SK-N-SH treated with all-trans-retinoic acid at 6 μM for 48 hours (cell line): ENCODE results near the gene RASSF10.
A peak's percentile ranks its signal among the peaks of the same experiment; 100 is the strongest.

Source experiments
- ATAC-seq: fragments of 200-7000 bp; cut with Tn5 transposase; 3 replicates; pipeline ENCODE4 v1.9.1; 2020; ENCODE audit warnings: mild to moderate bottlenecking, moderate library complexity
- ARNTL ChIP-seq: fragments of 450-650 bp; formaldehyde crosslinking; IDR thresholded peaks from 2 replicates; pipeline ENCODE4 v1.5.0; 2020; ENCODE audit warnings: low read depth, mild to moderate bottlenecking, moderate library complexity, borderline replicate concordance
- BACH2 ChIP-seq: fragments of 250-450 bp; sonication (Bioruptor Pico); IDR thresholded peaks from 2 replicates; pipeline ENCODE4 v1.9.0; 2021; ENCODE audit warnings: mild to moderate bottlenecking, borderline replicate concordance
- CSDC2 ChIP-seq: fragments of 250-450 bp; sonication (Bioruptor Pico); IDR thresholded peaks from 2 replicates; pipeline ENCODE4 v1.5.0; 2020; ENCODE audit warnings: mild to moderate bottlenecking, moderate library complexity
- ESRRG ChIP-seq: fragments of 250-450 bp; sonication (Bioruptor Pico); IDR thresholded peaks from 2 replicates; pipeline ENCODE4 v1.6.1; 2021; ENCODE audit warnings: mild to moderate bottlenecking
- ISL1 ChIP-seq: fragments of 250-450 bp; sonication (Bioruptor Pico); IDR thresholded peaks from 2 replicates; pipeline ENCODE4 v2.1.2; 2022; ENCODE audit warnings: mild to moderate bottlenecking, moderate library complexity
- OSR1 ChIP-seq: fragments of 250-450 bp; sonication (Bioruptor Pico); IDR thresholded peaks from 2 replicates; pipeline ENCODE4 v1.8.0; 2022; ENCODE audit warnings: moderate library complexity, mild to moderate bottlenecking, inconsistent platforms
- PATZ1 ChIP-seq: fragments of 250-450 bp; sonication (Bioruptor Pico); IDR thresholded peaks from 2 replicates; pipeline ENCODE4 v1.8.0; 2020; ENCODE audit warnings: mild to moderate bottlenecking, moderate library complexity, borderline replicate concordance
- POU6F1 ChIP-seq: fragments of 250-450 bp; sonication (Bioruptor Pico); IDR thresholded peaks from 2 replicates; pipeline ENCODE4 v1.8.0; 2021; ENCODE audit warnings: low read depth, mild to moderate bottlenecking, moderate library complexity, borderline replicate concordance
- PPARA ChIP-seq: fragments of 250-450 bp; sonication (Bioruptor Pico); IDR thresholded peaks from 2 replicates; pipeline ENCODE4 v1.5.0; 2020; ENCODE audit warnings: mild to moderate bottlenecking, borderline replicate concordance
- RARB ChIP-seq: fragments of 250-450 bp; sonication (Bioruptor Pico); IDR thresholded peaks from 2 replicates; pipeline ENCODE4 v1.8.0; 2021; ENCODE audit warnings: mild to moderate bottlenecking, moderate library complexity
- SNAI2 ChIP-seq: fragments of 250-450 bp; sonication (Bioruptor Pico); IDR thresholded peaks from 2 replicates; pipeline ENCODE4 v1.5.0; 2020; ENCODE audit warnings: mild to moderate bottlenecking, moderate library complexity
- TCF4 ChIP-seq: fragments of 250-450 bp; sonication (Bioruptor Pico); IDR thresholded peaks from 2 replicates; pipeline ENCODE4 v1.8.0; 2021; ENCODE audit warnings: mild to moderate bottlenecking, moderate library complexity, borderline replicate concordance
- TOX ChIP-seq: fragments of 250-450 bp; sonication (Bioruptor Pico); IDR thresholded peaks from 2 replicates; pipeline ENCODE4 v1.8.0; 2021; ENCODE audit warnings: mild to moderate bottlenecking, moderate library complexity, borderline replicate concordance
- ZC3H10 ChIP-seq: fragments of 250-450 bp; sonication (Bioruptor Pico); IDR thresholded peaks from 2 replicates; pipeline ENCODE4 v1.5.1; 2021; ENCODE audit warnings: mild to moderate bottlenecking, moderate library complexity
- ZFP30 ChIP-seq: fragments of 450-650 bp; formaldehyde crosslinking; IDR thresholded peaks from 2 replicates; pipeline ENCODE4 v1.5.0; 2022; ENCODE audit warnings: mild to moderate bottlenecking, moderate library complexity
- ZNF565 ChIP-seq: fragments of 450-650 bp; formaldehyde crosslinking; conservative IDR thresholded peaks from 2 replicates; pipeline ENCODE4 v1.5.0; 2020; ENCODE audit warnings: low read depth, mild to moderate bottlenecking, moderate library complexity
- ZNF70 ChIP-seq: fragments of 450-650 bp; formaldehyde crosslinking; IDR thresholded peaks from 2 replicates; pipeline ENCODE4 v1.5.0; 2020; ENCODE audit warnings: mild to moderate bottlenecking, moderate library complexity
- ZNF8 ChIP-seq: fragments of 450-650 bp; formaldehyde crosslinking; IDR thresholded peaks from 2 replicates; pipeline ENCODE4 v1.5.0; 2020; ENCODE audit warnings: mild to moderate bottlenecking, moderate library complexity
- TF ChIP-seq, protein P1 (sequence below): fragments of 250-450 bp; sonication (Bioruptor Pico); IDR thresholded peaks from 2 replicates; pipeline ENCODE4 v1.5.0; 2020; ENCODE audit warnings: mild to moderate bottlenecking, moderate library complexity
- TF ChIP-seq, protein P2 (sequence below): fragments of 250-450 bp; sonication (Bioruptor Pico); IDR thresholded peaks from 2 replicates; pipeline ENCODE4 v1.5.1; 2020; ENCODE audit warnings: low read depth, mild to moderate bottlenecking, moderate library complexity

Gene RASSF10

GRCh38 chr11:12963051-12963450, 46.1 kb upstream of the RASSF10 start:
- ATAC-seq: no peak
- no peak for TF ChIP-seq CSDC2 (CRISPR knock-in tag)
- TF ChIP-seq ARNTL (CRISPR knock-in tag): no peak
- no peak for TF ChIP-seq ESRRG (CRISPR knock-in tag)
- no peak for TF ChIP-seq TOX (CRISPR knock-in tag)
- TF ChIP-seq ZNF70 (CRISPR knock-in tag): no peak
- no peak for TF ChIP-seq TCF4 (CRISPR knock-in tag)
- no peak for TF ChIP-seq POU6F1 (CRISPR knock-in tag)
- TF ChIP-seq RARB: no peak
- TF ChIP-seq ZFP30 (CRISPR knock-in tag): no peak
- TF ChIP-seq ISL1 (CRISPR knock-in tag): no peak
- TF ChIP-seq ZNF565 (CRISPR knock-in tag): no peak

GRCh38 chr11:12963792-12964536, 45.2 kb upstream of the RASSF10 start:
- ATAC-seq: peak; percentile 98
- TF ChIP-seq SNAI2 (CRISPR knock-in tag) (no peak), RARB (no peak), ISL1 (CRISPR knock-in tag) (no peak), ESRRG (CRISPR knock-in tag) (no peak), ZNF565 (CRISPR knock-in tag) (no peak), TOX (CRISPR knock-in tag) (no peak), CSDC2 (CRISPR knock-in tag) (no peak), ZC3H10 (no peak), ZFP30 (CRISPR knock-in tag) (no peak), PATZ1 (no peak), OSR1 (CRISPR knock-in tag) (no peak)
- TF ChIP-seq, protein P1, sequence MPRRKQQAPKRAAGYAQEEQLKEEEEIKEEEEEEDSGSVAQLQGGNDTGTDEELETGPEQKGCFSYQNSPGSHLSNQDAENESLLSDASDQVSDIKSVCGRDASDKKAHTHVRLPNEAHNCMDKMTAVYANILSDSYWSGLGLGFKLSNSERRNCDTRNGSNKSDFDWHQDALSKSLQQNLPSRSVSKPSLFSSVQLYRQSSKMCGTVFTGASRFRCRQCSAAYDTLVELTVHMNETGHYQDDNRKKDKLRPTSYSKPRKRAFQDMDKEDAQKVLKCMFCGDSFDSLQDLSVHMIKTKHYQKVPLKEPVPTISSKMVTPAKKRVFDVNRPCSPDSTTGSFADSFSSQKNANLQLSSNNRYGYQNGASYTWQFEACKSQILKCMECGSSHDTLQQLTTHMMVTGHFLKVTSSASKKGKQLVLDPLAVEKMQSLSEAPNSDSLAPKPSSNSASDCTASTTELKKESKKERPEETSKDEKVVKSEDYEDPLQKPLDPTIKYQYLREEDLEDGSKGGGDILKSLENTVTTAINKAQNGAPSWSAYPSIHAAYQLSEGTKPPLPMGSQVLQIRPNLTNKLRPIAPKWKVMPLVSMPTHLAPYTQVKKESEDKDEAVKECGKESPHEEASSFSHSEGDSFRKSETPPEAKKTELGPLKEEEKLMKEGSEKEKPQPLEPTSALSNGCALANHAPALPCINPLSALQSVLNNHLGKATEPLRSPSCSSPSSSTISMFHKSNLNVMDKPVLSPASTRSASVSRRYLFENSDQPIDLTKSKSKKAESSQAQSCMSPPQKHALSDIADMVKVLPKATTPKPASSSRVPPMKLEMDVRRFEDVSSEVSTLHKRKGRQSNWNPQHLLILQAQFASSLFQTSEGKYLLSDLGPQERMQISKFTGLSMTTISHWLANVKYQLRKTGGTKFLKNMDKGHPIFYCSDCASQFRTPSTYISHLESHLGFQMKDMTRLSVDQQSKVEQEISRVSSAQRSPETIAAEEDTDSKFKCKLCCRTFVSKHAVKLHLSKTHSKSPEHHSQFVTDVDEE (CRISPR knock-in tag): no peak

- ATAC-seq: no peak; the same call in 2 of the 3 replicates
- TF ChIP-seq PPARA (CRISPR knock-in tag) (no peak), ZNF8 (CRISPR knock-in tag) (no peak), ZC3H10 (no peak), SNAI2 (CRISPR knock-in tag) (no peak), OSR1 (CRISPR knock-in tag) (no peak), PATZ1 (no peak), ZNF70 (CRISPR knock-in tag) (no peak), ARNTL (CRISPR knock-in tag) (no peak), ZFP30 (CRISPR knock-in tag) (no peak), ESRRG (CRISPR knock-in tag) (no peak), BACH2 (no peak), RARB (no peak), TCF4 (CRISPR knock-in tag) (no peak), POU6F1 (CRISPR knock-in tag) (no peak)
- TF ChIP-seq, protein P2, sequence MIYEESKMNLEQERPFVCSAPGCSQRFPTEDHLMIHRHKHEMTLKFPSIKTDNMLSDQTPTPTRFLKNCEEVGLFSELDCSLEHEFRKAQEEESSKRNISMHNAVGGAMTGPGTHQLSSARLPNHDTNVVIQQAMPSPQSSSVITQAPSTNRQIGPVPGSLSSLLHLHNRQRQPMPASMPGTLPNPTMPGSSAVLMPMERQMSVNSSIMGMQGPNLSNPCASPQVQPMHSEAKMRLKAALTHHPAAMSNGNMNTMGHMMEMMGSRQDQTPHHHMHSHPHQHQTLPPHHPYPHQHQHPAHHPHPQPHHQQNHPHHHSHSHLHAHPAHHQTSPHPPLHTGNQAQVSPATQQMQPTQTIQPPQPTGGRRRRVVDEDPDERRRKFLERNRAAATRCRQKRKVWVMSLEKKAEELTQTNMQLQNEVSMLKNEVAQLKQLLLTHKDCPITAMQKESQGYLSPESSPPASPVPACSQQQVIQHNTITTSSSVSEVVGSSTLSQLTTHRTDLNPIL (CRISPR knock-in tag): no peak
These were observed 44.5 kb upstream of the RASSF10 start for GRCh38 chr11:12964650-12965049.
